ENCODE measurements around the gene FZR1. TPM values are rescaled to one million over a fixed set of nuclear protein-coding genes. Genes with fewer than 3 reads are reported as not detected.

FZR1 gene
- total RNA-seq, 2 donors from 2014 or later, result 32.2 to 64.9 TPM

- Histone ChIP-seq H3K9me3 (no peaks in the 10 kb centered on the region), H3K4me1 (replicated peaks) (peaks cover 5% of the 10 kb centered on the region), H3K4me3 (no peak overlapping the region), H3K36me3 (no peaks in the 10 kb centered on the region), H3K27ac (no peak overlapping the region), H3K27me3 (replicated peaks; ENCODE audit: insufficient read depth) (no peaks in the 10 kb centered on the region)
- WGBS, result 53% methylated on average over 15 of the region's 15 CpGs
- TF ChIP-seq POLR2A (IDR thresholded peaks at IDR 0.05), result no peak
- TF ChIP-seq, protein P1, sequence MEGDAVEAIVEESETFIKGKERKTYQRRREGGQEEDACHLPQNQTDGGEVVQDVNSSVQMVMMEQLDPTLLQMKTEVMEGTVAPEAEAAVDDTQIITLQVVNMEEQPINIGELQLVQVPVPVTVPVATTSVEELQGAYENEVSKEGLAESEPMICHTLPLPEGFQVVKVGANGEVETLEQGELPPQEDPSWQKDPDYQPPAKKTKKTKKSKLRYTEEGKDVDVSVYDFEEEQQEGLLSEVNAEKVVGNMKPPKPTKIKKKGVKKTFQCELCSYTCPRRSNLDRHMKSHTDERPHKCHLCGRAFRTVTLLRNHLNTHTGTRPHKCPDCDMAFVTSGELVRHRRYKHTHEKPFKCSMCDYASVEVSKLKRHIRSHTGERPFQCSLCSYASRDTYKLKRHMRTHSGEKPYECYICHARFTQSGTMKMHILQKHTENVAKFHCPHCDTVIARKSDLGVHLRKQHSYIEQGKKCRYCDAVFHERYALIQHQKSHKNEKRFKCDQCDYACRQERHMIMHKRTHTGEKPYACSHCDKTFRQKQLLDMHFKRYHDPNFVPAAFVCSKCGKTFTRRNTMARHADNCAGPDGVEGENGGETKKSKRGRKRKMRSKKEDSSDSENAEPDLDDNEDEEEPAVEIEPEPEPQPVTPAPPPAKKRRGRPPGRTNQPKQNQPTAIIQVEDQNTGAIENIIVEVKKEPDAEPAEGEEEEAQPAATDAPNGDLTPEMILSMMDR (IDR thresholded peaks at IDR 0.05), result no peak
- TF ChIP-seq POLR2AphosphoS5 (IDR thresholded peaks at IDR 0.05), result no peak
- intact Hi-C loops (cut with DNase I), result no loop called here
- DNase-seq (ENCODE audit: low spot score), result no peak
These were observed 9.8 kb downstream of the FZR1 start for GRCh38 chr19:3515891-3516422.

DNA sequence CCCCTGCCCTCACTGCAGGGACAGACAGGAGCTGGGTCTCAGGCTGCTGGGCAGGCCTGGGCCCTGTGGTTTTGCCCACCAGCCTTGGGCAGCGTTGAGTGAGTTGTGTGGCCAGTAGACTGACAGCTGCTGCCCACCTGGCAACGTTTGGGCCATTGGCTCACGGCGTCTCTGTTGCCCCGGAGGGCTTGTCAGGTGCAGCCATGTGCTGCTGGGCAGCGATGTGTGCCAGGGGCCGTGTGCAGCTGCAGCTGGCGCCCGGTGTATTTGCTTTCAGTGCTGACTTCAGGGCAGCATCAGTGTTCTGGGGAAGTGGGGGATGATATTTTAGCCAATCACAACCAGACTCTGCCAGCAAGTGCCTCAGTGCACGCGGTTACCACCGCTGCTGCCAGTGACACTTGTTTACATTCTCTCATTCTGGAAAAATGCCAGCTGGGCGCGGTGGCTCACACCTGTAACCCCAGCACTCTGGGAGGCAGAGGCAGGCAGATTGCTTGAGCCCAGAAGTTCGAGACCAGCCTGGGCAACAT, 10.6 kb downstream of the FZR1 start:
- Histone ChIP-seq H3K4me1 (replicated peaks) (peaks cover 5% of the 10 kb centered on the region), H3K9me3 (no peaks in the 10 kb centered on the region), H3K27me3 (replicated peaks; ENCODE audit: insufficient read depth) (no peaks in the 10 kb centered on the region), H3K36me3 (no peaks in the 10 kb centered on the region), H3K4me3 (no peak overlapping the region), H3K27ac (no peak overlapping the region)
- TF ChIP-seq POLR2AphosphoS5 (IDR thresholded peaks at IDR 0.05) (no peak), POLR2A (IDR thresholded peaks at IDR 0.05) (no peak)
- TF ChIP-seq, protein P1 (IDR thresholded peaks at IDR 0.05), result no peak
- intact Hi-C loops (cut with DNase I), result no loop called here
- WGBS, result 32% methylated on average over 15 of the region's 15 CpGs
- peak; percentile 29 for DNase-seq (ENCODE audit: low spot score)

DNA sequence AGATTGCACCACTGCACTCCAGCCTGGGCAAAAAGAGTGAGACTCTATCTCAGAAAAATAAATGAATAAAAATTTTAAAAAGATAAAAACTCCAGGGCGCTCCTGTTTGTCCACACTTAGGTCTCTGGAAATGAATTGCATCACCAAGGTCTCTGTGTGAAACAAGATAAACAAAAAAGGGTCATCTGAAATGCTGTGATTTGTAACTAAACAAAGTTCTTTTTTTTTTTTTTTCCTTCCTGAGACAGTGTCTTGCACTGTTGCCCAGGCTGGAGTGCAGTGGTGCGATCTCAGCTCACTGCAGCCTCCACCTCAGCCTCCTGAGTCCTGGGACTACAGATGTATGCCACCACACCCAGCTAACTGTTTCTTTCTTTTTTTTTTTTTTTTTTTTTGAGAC, 11.5 kb downstream of the FZR1 start:
- no peak overlapping the region for H3K27ac ChIP-seq
- TF ChIP-seq, protein P1 (IDR thresholded peaks at IDR 0.05), result no peak
- TF ChIP-seq POLR2AphosphoS5 (IDR thresholded peaks at IDR 0.05), result no peak
- TF ChIP-seq POLR2A (IDR thresholded peaks at IDR 0.05), result no peak
- peaks cover 5% of the 10 kb centered on the region for H3K4me1 ChIP-seq (replicated peaks)
- no peaks in the 10 kb centered on the region for H3K27me3 ChIP-seq (replicated peaks; ENCODE audit: insufficient read depth)
- intact Hi-C loops (cut with DNase I), result no loop called here
- no peak for DNase-seq (ENCODE audit: low spot score)
- no peak overlapping the region for H3K4me3 ChIP-seq
- H3K9me3 ChIP-seq, result no peaks in the 10 kb centered on the region
- 87% methylated on average over 2 of the region's 2 CpGs for WGBS
- no peaks in the 10 kb centered on the region for H3K36me3 ChIP-seq

DNA sequence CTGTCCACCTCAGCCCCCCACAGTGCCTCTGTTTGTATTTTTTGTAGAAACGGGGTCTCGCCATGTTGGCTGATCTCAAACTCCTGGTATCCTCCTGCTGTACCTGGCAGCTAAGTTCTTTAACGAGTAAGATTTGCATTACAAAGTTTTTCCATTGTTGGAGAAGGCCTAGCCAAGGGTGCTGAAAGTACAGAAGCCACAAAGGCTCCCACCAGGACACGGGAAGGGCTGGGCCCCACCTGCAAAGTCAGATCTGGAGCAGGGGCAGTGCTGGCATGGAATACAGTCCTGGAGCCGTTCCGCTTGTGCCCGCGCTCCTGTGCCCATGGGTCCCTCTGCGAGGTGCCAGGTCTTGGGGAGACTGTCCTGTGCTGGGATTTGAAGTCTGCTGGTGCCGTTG, 12.1 kb downstream of the FZR1 start:
- no peak overlapping the region for H3K27ac ChIP-seq
- WGBS, result 76% methylated on average over 10 of the region's 10 CpGs
- TF ChIP-seq, protein P1 (IDR thresholded peaks at IDR 0.05), result no peak
- no peak for TF ChIP-seq POLR2A (IDR thresholded peaks at IDR 0.05)
- no peak for TF ChIP-seq POLR2AphosphoS5 (IDR thresholded peaks at IDR 0.05)
- no peak overlapping the region for H3K4me3 ChIP-seq
- intact Hi-C loops (cut with DNase I), result no loop called here
- no peaks in the 10 kb centered on the region for H3K27me3 ChIP-seq (replicated peaks; ENCODE audit: insufficient read depth)
- H3K9me3 ChIP-seq, result no peaks in the 10 kb centered on the region
- no peaks in the 10 kb centered on the region for H3K36me3 ChIP-seq
- H3K4me1 ChIP-seq (replicated peaks), result peaks cover 5% of the 10 kb centered on the region
- DNase-seq (ENCODE audit: low spot score), result no peak

- DNase-seq (ENCODE audit: low spot score), result no peak
- H3K4me1 ChIP-seq (replicated peaks), result peaks cover 5% of the 10 kb centered on the region
- WGBS, result 69% methylated on average over 2 of the region's 2 CpGs
- no peak overlapping the region for H3K27ac ChIP-seq
- no peaks in the 10 kb centered on the region for H3K27me3 ChIP-seq (replicated peaks; ENCODE audit: insufficient read depth)
- H3K4me3 ChIP-seq, result no peak overlapping the region
- no peaks in the 10 kb centered on the region for H3K36me3 ChIP-seq
- no peaks in the 10 kb centered on the region for H3K9me3 ChIP-seq
- TF ChIP-seq, protein P1 (IDR thresholded peaks at IDR 0.05), result no peak
- TF ChIP-seq POLR2A (IDR thresholded peaks at IDR 0.05) (no peak), POLR2AphosphoS5 (IDR thresholded peaks at IDR 0.05) (no peak)
- intact Hi-C loops (cut with DNase I), result no loop called here
These were observed 12.5 kb downstream of the FZR1 start for GRCh38 chr19:3518659-3519058.

Data from prostate gland (tissue), 2 donors.